Activated CD4-positive, alpha-beta memory T cell treated with anti-CD3 and anti-CD28 coated beads for 36 hours (primary cell): ENCODE results near the gene SCAANT1. TPM values are rescaled to one million over a fixed set of nuclear protein-coding genes. Genes with fewer than 3 reads are reported as not detected.
A peak's percentile ranks its signal among the peaks of the same experiment; 100 is the strongest.

ENCODE experiments used
- CTCF ChIA-PET: fragments of 350-600 bp; sonication (Branson Sonifier 250); formaldehyde crosslinking; loops from one replicate; lab custom pipeline; 2021; ENCODE audit warnings: antibody characterized with exemption, inconsistent platforms; lab: Charles Lee
- POLR2A ChIA-PET: fragments of 350-600 bp; sonication (Branson Sonifier 250); formaldehyde crosslinking; loops from one replicate; lab custom pipeline; 2021; ENCODE audit warnings: antibody characterized with exemption; lab: Charles Lee
- DNase-seq: peaks from one replicate; pipeline ENCODE4 v3.0.0-alpha.2; 2020
- H3K27ac Mint-ChIP-seq: one replicate; pipeline ENCODE4 v1.8.0; 2021; ENCODE audit warnings: mixed read lengths
- H3K27me3 Mint-ChIP-seq: one replicate; pipeline ENCODE4 v1.8.0; 2021; ENCODE audit warnings: mixed read lengths
- H3K36me3 Mint-ChIP-seq: one replicate; pipeline ENCODE4 v1.8.0; 2021; ENCODE audit warnings: mixed read lengths
- H3K4me1 Mint-ChIP-seq: one replicate; pipeline ENCODE4 v1.8.0; 2021; ENCODE audit warnings: low read depth, mixed read lengths
- H3K4me3 Mint-ChIP-seq: one replicate; pipeline ENCODE4 v1.8.0; 2021; ENCODE audit warnings: mild to moderate bottlenecking, mixed read lengths
- H3K9me3 Mint-ChIP-seq: one replicate; pipeline ENCODE4 v1.8.0; 2021; ENCODE audit warnings: mixed read lengths
- intact Hi-C: fragments of 100-400 bp; cut with micrococcal nuclease; formaldehyde crosslinking; loops from one replicate; pipeline ENCODE4 v1.15.1; 2023
- total RNA-seq, 2 experiments: library from RNA; stranded (reverse); gene quantifications; one replicate each; pipeline ENCODE4 v1.2.3, GENCODE V29; 2021

The SCAANT1 gene
- total RNA-seq, 2 experiments from 2014 or later, result not detected

GRCh38 chr3:63895422-63896189 is 16.6 kb downstream of the SCAANT1 start:
- Mint-ChIP-seq H3K27ac (peak overlapping the region; percentile 65), H3K9me3 (no peaks in the 10 kb centered on the region), H3K4me3 (no peak overlapping the region), H3K4me1 (peaks cover 52% of the 10 kb centered on the region), H3K27me3 (no peaks in the 10 kb centered on the region), H3K36me3 (peaks cover 18% of the 10 kb centered on the region)
- CTCF ChIA-PET, result interaction anchor here (1.1 kb wide), 1 partner anchor 16 kb away, joined by 4 read pairs; no protein-coding TSS in a partner anchor
- POLR2A ChIA-PET, result interaction anchor here (0.9 kb wide), 1 partner anchor 16 kb away, joined by 4 read pairs; the partner anchor contains the start of gene SCAANT1
- intact Hi-C loops, result no loop called here
- no peak for DNase-seq

GRCh38 chr3:63892773-63893352 is 19.3 kb downstream of the SCAANT1 start:
- CTCF ChIA-PET, result interaction anchor here (1.2 kb wide), 1 partner anchor 14 kb away, joined by 3 read pairs; no protein-coding TSS in a partner anchor
- no peak overlapping the region for H3K27ac Mint-ChIP-seq

GRCh38 chr3:63891518-63891917 is 20.7 kb downstream of the SCAANT1 start:
- intact Hi-C loops, result no loop called here
- DNase-seq, result no peak
- Mint-ChIP-seq H3K36me3 (peaks cover 3% of the 10 kb centered on the region), H3K27ac (no peak overlapping the region), H3K4me3 (no peak overlapping the region), H3K9me3 (no peaks in the 10 kb centered on the region), H3K27me3 (no peaks in the 10 kb centered on the region), H3K4me1 (peaks cover 42% of the 10 kb centered on the region)
- POLR2A ChIA-PET, result no interaction called here
- CTCF ChIA-PET, result no interaction called here

More at GRCh38 chr3:63892773-63893352, 19.3 kb downstream of the SCAANT1 start:
- Mint-ChIP-seq H3K4me3 (no peak overlapping the region), H3K27me3 (no peaks in the 10 kb centered on the region), H3K9me3 (no peaks in the 10 kb centered on the region), H3K4me1 (peaks cover 42% of the 10 kb centered on the region), H3K36me3 (peaks cover 3% of the 10 kb centered on the region)
- no peak for DNase-seq
- POLR2A ChIA-PET, result no interaction called here
- intact Hi-C loops, result no loop called here

- Mint-ChIP-seq H3K9me3 (no peaks in the 10 kb centered on the region), H3K27me3 (no peaks in the 10 kb centered on the region), H3K27ac (no peak overlapping the region), H3K4me3 (no peak overlapping the region), H3K4me1 (peaks cover 21% of the 10 kb centered on the region), H3K36me3 (peaks cover 4% of the 10 kb centered on the region)
- intact Hi-C loops, result no loop called here
- ChIA-PET CTCF (interaction anchor here (0.8 kb wide), 1 partner anchor 54 kb away, joined by 3 read pairs; no protein-coding TSS in a partner anchor), POLR2A (no interaction called here)
- no peak for DNase-seq
Observed at GRCh38 chr3:63886858-63887257, 25.3 kb downstream of the SCAANT1 start.

GRCh38 chr3:63880653-63881052 is 31.5 kb downstream of the SCAANT1 start:
- H3K9me3 Mint-ChIP-seq, result no peaks in the 10 kb centered on the region
- H3K27ac Mint-ChIP-seq, result no peak overlapping the region
- H3K27me3 Mint-ChIP-seq, result no peaks in the 10 kb centered on the region
- DNase-seq, result no peak
- intact Hi-C loops, result no loop called here
- ChIA-PET POLR2A (no interaction called here), CTCF (no interaction called here)
- no peak overlapping the region for H3K4me3 Mint-ChIP-seq
- peaks cover 49% of the 10 kb centered on the region for H3K4me1 Mint-ChIP-seq
- H3K36me3 Mint-ChIP-seq, result peaks cover 2% of the 10 kb centered on the region

GRCh38 chr3:63878394-63879060 is 33.7 kb downstream of the SCAANT1 start:
- ChIA-PET POLR2A (interaction anchor here (0.9 kb wide), 1 partner anchor 12 kb away, joined by 3 read pairs; no protein-coding TSS in a partner anchor), CTCF (interaction anchor here (0.8 kb wide), 1 partner anchor 15 kb away, joined by 3 read pairs; no protein-coding TSS in a partner anchor)
- Mint-ChIP-seq H3K27me3 (no peaks in the 10 kb centered on the region), H3K27ac (no peak overlapping the region), H3K4me1 (peaks cover 49% of the 10 kb centered on the region), H3K9me3 (no peaks in the 10 kb centered on the region), H3K36me3 (peaks cover 2% of the 10 kb centered on the region), H3K4me3 (no peak overlapping the region)
- intact Hi-C loops, result no loop called here
- DNase-seq, result no peak

GRCh38 chr3:63877737-63878393 is 34.3 kb downstream of the SCAANT1 start:
- H3K9me3 Mint-ChIP-seq, result no peaks in the 10 kb centered on the region
- no peak overlapping the region for H3K4me3 Mint-ChIP-seq
- intact Hi-C loops, result no loop called here
- peaks cover 2% of the 10 kb centered on the region for H3K36me3 Mint-ChIP-seq
- H3K27me3 Mint-ChIP-seq, result no peaks in the 10 kb centered on the region
- no peak for DNase-seq
- H3K4me1 Mint-ChIP-seq, result peaks cover 49% of the 10 kb centered on the region
- ChIA-PET CTCF (interaction anchor here (0.8 kb wide), 1 partner anchor 16 kb away, joined by 3 read pairs; no protein-coding TSS in a partner anchor), POLR2A (interaction anchor here (0.9 kb wide), 1 partner anchor 12 kb away, joined by 3 read pairs; no protein-coding TSS in a partner anchor)
- H3K27ac Mint-ChIP-seq, result no peak overlapping the region

GRCh38 chr3:63876260-63876659 is 35.9 kb downstream of the SCAANT1 start:
- POLR2A ChIA-PET, result no interaction called here
- Mint-ChIP-seq H3K4me3 (no peak overlapping the region), H3K4me1 (peaks cover 54% of the 10 kb centered on the region), H3K9me3 (no peaks in the 10 kb centered on the region), H3K27me3 (no peaks in the 10 kb centered on the region), H3K36me3 (no peaks in the 10 kb centered on the region), H3K27ac (no peak overlapping the region)
- DNase-seq, result no peak
- intact Hi-C loops, result no loop called here
- CTCF ChIA-PET, result no interaction called here

GRCh38 chr3:63875510-63875909 is 36.7 kb downstream of the SCAANT1 start:
- H3K4me1 Mint-ChIP-seq, result peaks cover 54% of the 10 kb centered on the region
- ChIA-PET POLR2A (no interaction called here), CTCF (no interaction called here)

GRCh38 chr3:63874769-63875168 is 37.4 kb downstream of the SCAANT1 start:
- no peak overlapping the region for H3K4me3 Mint-ChIP-seq

More at GRCh38 chr3:63875510-63875909, 36.7 kb downstream of the SCAANT1 start:
- H3K9me3 Mint-ChIP-seq, result no peaks in the 10 kb centered on the region
- no peak overlapping the region for H3K4me3 Mint-ChIP-seq
- DNase-seq, result no peak
- no peaks in the 10 kb centered on the region for H3K36me3 Mint-ChIP-seq
- intact Hi-C loops, result no loop called here
- no peak overlapping the region for H3K27ac Mint-ChIP-seq
- H3K27me3 Mint-ChIP-seq, result no peaks in the 10 kb centered on the region

GRCh38 chr3:63872135-63872924 is 39.9 kb downstream of the SCAANT1 start:
- POLR2A ChIA-PET, result no interaction called here
- no peak for DNase-seq
- Mint-ChIP-seq H3K27ac (no peak overlapping the region), H3K9me3 (no peaks in the 10 kb centered on the region), H3K4me3 (no peak overlapping the region), H3K4me1 (peaks cover 56% of the 10 kb centered on the region), H3K27me3 (no peaks in the 10 kb centered on the region), H3K36me3 (no peaks in the 10 kb centered on the region)
- intact Hi-C loops, result no loop called here
- CTCF ChIA-PET, result no interaction called here

More at GRCh38 chr3:63874769-63875168, 37.4 kb downstream of the SCAANT1 start:
- DNase-seq, result no peak
- intact Hi-C loops, result no loop called here
- CTCF ChIA-PET, result no interaction called here
- Mint-ChIP-seq H3K36me3 (no peaks in the 10 kb centered on the region), H3K9me3 (no peaks in the 10 kb centered on the region), H3K4me1 (peaks cover 56% of the 10 kb centered on the region), H3K27me3 (no peaks in the 10 kb centered on the region), H3K27ac (no peak overlapping the region)
- POLR2A ChIA-PET, result no interaction called here
